Spleen (tissue), 7 donors: ENCODE data around the gene GCC2.
"Not testable (repeated sequence)": the region's sequence is repeated elsewhere in the genome, so short reads cannot be mapped to it uniquely, and the experiment has no call there.

ENCODE experiments used
- POLR2A ChIP-seq, 3 donors: fragments of 450-650 bp; IDR thresholded peaks; one replicate each; pipeline ENCODE4 v1.5.1; 2017; ENCODE audit warnings: antibody characterized with exemption in 3 of 3, mild to moderate bottlenecking in 1 of 3
- POLR2AphosphoS5 ChIP-seq, 3 donors: sonication (generic); formaldehyde crosslinking; IDR thresholded peaks; one replicate each; pipeline ENCODE4 v1.5.1; 2017; ENCODE audit warnings: antibody characterized with exemption in 3 of 3
- TF ChIP-seq, protein P1 (sequence below), 11 experiments: fragments of 200-600 bp in 7 of 11; fragments of 450-650 bp in 4 of 11; sonication (generic) in 4 of 11; IDR thresholded peaks in 8 of 11; conservative IDR thresholded peaks in 3 of 11; 1 replicate in 7 of 11; 2 replicates in 4 of 11; pipeline versions ENCODE4 v1.4.0 to v1.8.0; 2016 to 2021; ENCODE audit warnings: antibody characterized with exemption in 11 of 11, inconsistent platforms in 4 of 11, mild to moderate bottlenecking in 1 of 11
- donor health status: DM: no; HTN: no; CAD: no; lungs with moderate emphysema.
- donor health status: DM: no; HTN: no; CAD: no.
- donor health status: DM: no; HTN: no; CAD: no.

DNA sequence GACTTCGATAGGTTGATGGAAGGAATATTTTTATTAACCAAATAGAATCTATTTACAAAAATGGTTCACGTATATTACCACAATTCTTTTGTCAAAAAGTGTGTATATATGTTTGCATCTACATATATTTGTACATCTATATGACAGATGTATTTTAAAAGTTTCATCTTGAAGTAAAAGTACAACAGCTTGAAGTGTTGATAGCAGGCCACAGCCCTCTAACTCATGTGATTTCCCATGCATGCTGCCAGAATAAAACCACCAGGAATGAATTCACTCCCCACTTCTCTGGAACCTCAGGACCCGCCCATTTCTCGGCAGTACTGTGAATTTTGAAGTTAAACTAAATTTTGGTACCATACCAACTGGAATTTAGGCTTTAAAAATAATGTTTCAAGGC, 58.6 kb downstream of the GCC2 start:
- TF ChIP-seq, protein P1, sequence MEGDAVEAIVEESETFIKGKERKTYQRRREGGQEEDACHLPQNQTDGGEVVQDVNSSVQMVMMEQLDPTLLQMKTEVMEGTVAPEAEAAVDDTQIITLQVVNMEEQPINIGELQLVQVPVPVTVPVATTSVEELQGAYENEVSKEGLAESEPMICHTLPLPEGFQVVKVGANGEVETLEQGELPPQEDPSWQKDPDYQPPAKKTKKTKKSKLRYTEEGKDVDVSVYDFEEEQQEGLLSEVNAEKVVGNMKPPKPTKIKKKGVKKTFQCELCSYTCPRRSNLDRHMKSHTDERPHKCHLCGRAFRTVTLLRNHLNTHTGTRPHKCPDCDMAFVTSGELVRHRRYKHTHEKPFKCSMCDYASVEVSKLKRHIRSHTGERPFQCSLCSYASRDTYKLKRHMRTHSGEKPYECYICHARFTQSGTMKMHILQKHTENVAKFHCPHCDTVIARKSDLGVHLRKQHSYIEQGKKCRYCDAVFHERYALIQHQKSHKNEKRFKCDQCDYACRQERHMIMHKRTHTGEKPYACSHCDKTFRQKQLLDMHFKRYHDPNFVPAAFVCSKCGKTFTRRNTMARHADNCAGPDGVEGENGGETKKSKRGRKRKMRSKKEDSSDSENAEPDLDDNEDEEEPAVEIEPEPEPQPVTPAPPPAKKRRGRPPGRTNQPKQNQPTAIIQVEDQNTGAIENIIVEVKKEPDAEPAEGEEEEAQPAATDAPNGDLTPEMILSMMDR (IDR thresholded peaks at IDR 0.05 in 8 of 11, conservative IDR thresholded peaks at IDR 0.05 in 3 of 11), result not testable (repeated sequence)
- TF ChIP-seq POLR2AphosphoS5, POLR2A (IDR thresholded peaks at IDR 0.05): not testable (repeated sequence)
